ENCODE measurements around the gene WDR64. TPM values are rescaled to one million over a fixed set of nuclear protein-coding genes. Genes with fewer than 3 reads are reported as not detected.

Gene WDR64
- total and polyA plus RNA-seq, 3 experiments from 2014 or later: 0.48 TPM; not detected in 2

Other genes with a start within 250 kb of the WDR64 start
- 100 to 1,000 TPM in 1 of 2 experiments, 10 to 100 TPM in 1; 99.8 to 101 TPM for gene FH, start 132.5 kb upstream of the WDR64 start, total RNA-seq
- gene FH, start 132.5 kb upstream of the WDR64 start, polyA plus RNA-seq: 27.2 TPM
- gene KMO, start 119.9 kb upstream of the WDR64 start, total RNA-seq: 1 to 10 TPM in 1 of 2 experiments, under 1 TPM in 1; 0.60 to 1.4 TPM
- 0.06 TPM for gene KMO, start 119.9 kb upstream of the WDR64 start, polyA plus RNA-seq
- gene CHML, start 11.9 kb upstream of the WDR64 start, total RNA-seq: 10 to 100 TPM; 20.3 to 21.6 TPM
- gene CHML, start 11.9 kb upstream of the WDR64 start, polyA plus RNA-seq: 3.9 TPM
- gene OPN3, start 11.9 kb upstream of the WDR64 start, total RNA-seq: 1 to 10 TPM; 6.7 to 7.0 TPM
- 17.6 TPM for gene OPN3, start 11.9 kb upstream of the WDR64 start, polyA plus RNA-seq
- 10 to 100 TPM; 65.8 to 76.1 TPM for gene EXO1, start 195.9 kb downstream of the WDR64 start, total RNA-seq
- 0.49 TPM for gene EXO1, start 195.9 kb downstream of the WDR64 start, polyA plus RNA-seq

Data from CD8-positive, alpha-beta memory T cell (primary cell).